RWPE2 (cell line): ENCODE data around the gene OR51A7.
"Not testable (repeated sequence)": the region's sequence is repeated elsewhere in the genome, so short reads cannot be mapped to it uniquely, and the experiment has no call there.

Source experiments
- ATAC-seq: fragments of 200-7000 bp; cut with Tn5 transposase; 3 replicates; pipeline ENCODE4 v1.9.1; 2021; ENCODE audit warnings: low read depth
- DNase-seq: peaks from one replicate; pipeline ENCODE4 v3.0.0-alpha.2; 2020; ENCODE audit warnings: low spot score
- H3K27ac ChIP-seq: fragments of 450-650 bp; 2 replicates; pipeline ENCODE4 v1.5.1; 2017; ENCODE audit warnings: mild to moderate bottlenecking; ENCODE audit not compliant: poor library complexity, severe bottlenecking
- H3K27me3 ChIP-seq: fragments of 250-450 bp; sonication (Bioruptor Pico); 2 replicates; pipeline ENCODE4 v1.5.1; 2021; ENCODE audit warnings: mild to moderate bottlenecking, moderate library complexity; ENCODE audit not compliant: insufficient read depth, poor library complexity, severe bottlenecking
- H3K36me3 ChIP-seq: fragments of 250-450 bp; sonication (Bioruptor Pico); 2 replicates; pipeline ENCODE4 v1.5.1; 2020; ENCODE audit warnings: low read depth, mild to moderate bottlenecking, moderate library complexity
- H3K4me1 ChIP-seq: fragments of 250-450 bp; sonication (Bioruptor Pico); 2 replicates; pipeline ENCODE4 v1.5.1; 2021; ENCODE audit warnings: mild to moderate bottlenecking, moderate library complexity; ENCODE audit not compliant: insufficient read depth, poor library complexity, severe bottlenecking
- H3K4me3 ChIP-seq: fragments of 250-450 bp; sonication (Bioruptor Pico); 2 replicates; pipeline ENCODE4 v1.5.1; 2021; ENCODE audit warnings: mild to moderate bottlenecking, moderate library complexity; ENCODE audit not compliant: severe bottlenecking
- H3K9me3 ChIP-seq: fragments of 250-450 bp; sonication (Bioruptor Pico); 2 replicates; pipeline ENCODE4 v1.5.1; 2021; ENCODE audit warnings: mild to moderate bottlenecking, moderate library complexity; ENCODE audit not compliant: severe bottlenecking
- TF ChIP-seq, protein P1 (sequence below): fragments of 450-650 bp; IDR thresholded peaks from one replicate; pipeline ENCODE4 v1.5.1; 2017; ENCODE audit warnings: mild to moderate bottlenecking, moderate library complexity; ENCODE audit not compliant: poor library complexity, severe bottlenecking

The OR51A7 gene

GRCh38 chr11:4936745-4937144 is 33.2 kb downstream of the OR51A7 start:
- no peaks in the 10 kb centered on the region for H3K9me3 ChIP-seq
- no peak overlapping the region for H3K27ac ChIP-seq
- no peaks in the 10 kb centered on the region for H3K36me3 ChIP-seq
- H3K4me3 ChIP-seq, result no peak overlapping the region
- H3K4me1 ChIP-seq, result no peaks in the 10 kb centered on the region
- no peak for DNase-seq
- H3K27me3 ChIP-seq, result peaks cover 4% of the 10 kb centered on the region
- TF ChIP-seq, protein P1, sequence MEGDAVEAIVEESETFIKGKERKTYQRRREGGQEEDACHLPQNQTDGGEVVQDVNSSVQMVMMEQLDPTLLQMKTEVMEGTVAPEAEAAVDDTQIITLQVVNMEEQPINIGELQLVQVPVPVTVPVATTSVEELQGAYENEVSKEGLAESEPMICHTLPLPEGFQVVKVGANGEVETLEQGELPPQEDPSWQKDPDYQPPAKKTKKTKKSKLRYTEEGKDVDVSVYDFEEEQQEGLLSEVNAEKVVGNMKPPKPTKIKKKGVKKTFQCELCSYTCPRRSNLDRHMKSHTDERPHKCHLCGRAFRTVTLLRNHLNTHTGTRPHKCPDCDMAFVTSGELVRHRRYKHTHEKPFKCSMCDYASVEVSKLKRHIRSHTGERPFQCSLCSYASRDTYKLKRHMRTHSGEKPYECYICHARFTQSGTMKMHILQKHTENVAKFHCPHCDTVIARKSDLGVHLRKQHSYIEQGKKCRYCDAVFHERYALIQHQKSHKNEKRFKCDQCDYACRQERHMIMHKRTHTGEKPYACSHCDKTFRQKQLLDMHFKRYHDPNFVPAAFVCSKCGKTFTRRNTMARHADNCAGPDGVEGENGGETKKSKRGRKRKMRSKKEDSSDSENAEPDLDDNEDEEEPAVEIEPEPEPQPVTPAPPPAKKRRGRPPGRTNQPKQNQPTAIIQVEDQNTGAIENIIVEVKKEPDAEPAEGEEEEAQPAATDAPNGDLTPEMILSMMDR, result no peak
- no peak for ATAC-seq

DNA sequence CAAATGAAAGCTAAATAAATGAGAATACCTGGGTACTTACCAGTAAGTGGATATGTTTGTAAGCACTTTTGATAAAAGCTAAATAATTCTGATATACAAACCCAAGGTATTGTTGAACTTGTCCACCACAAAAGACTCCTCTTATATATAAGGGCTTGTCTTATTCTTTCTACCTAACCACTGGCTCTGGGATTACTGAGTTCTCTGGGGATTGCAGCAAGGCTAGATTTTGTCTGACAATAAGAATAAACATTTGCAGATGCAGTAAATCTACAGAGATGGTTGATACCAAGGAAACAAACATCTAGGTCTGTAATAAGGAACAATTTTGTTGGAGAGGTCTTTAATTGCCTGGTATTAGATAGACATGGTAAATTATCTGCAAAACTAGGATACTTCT is 43.9 kb downstream of the OR51A7 start, which contains the start of gene OR51A4:
Gene OR51A4, minus strand, starts transcription at position 101 of the 400 bp plus-strand sequence. CDS start 505 bp downstream, outside the sequence.
- H3K4me1 ChIP-seq, result no peaks in the 10 kb centered on the region
- no peak within 1 kb of the TSS for H3K4me3 ChIP-seq
- DNase-seq (no peak), ATAC-seq (no peak)
- TF ChIP-seq, protein P1, result no peak
- no peak within 1 kb of the TSS for H3K27ac ChIP-seq
- H3K27me3 ChIP-seq, result no peaks in the 10 kb centered on the region
- H3K9me3 ChIP-seq, result no peaks in the 10 kb centered on the region
- no peaks in the 10 kb centered on the region for H3K36me3 ChIP-seq

DNA sequence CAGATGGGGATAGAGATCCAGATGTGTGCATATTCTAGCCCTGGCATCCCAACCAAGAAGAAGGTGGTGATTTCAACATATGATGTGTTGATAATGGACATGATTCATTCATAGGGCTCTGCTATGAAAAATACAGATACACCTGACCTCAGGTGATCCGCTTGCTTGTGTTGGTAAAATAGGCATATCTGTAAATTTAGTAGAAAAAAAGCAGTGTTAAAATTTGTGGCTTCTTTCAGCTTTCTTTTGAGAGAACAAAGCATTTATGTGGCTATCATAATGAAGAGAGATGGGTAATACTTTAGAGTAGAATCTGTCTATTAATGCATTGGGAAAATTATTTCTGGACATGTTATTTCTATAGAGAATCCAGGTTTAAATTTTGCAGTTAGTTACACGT is 52.0 kb downstream of the OR51A7 start, which contains the start of gene OR51A2:
Gene OR51A2, minus strand, starts transcription at position 101 of the 400 bp plus-strand sequence. Its CDS starts 0 bp downstream, at position 101.
- not testable (repeated sequence) for DNase-seq, H3K27me3 ChIP-seq, H3K36me3 ChIP-seq, H3K9me3 ChIP-seq, H3K27ac ChIP-seq, H3K4me3 ChIP-seq, H3K4me1 ChIP-seq, ATAC-seq

DNA sequence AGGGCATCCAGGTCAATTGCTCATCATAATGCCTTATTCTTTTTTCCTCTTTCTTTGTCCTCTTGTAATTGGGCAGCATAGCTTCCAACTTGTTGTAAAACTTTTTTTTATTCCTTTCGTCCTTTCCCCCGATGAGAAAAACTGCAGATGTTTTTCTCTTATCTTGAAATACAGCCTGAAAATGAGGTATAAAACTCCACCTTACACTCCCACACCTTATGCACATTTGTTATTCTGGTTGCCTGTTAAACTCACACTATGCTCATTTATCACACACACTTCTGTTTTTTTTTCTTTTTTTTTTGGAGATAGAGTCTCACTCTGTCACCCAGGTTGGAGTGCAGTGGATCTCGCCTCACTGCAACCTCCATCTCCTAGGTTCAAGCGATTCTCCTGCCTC is 53.8 kb downstream of the OR51A7 start:
- Histone ChIP-seq H3K9me3 (no peaks in the 10 kb centered on the region), H3K27ac (no peak overlapping the region), H3K36me3 (no peaks in the 10 kb centered on the region), H3K4me1 (no peaks in the 10 kb centered on the region), H3K4me3 (no peak overlapping the region), H3K27me3 (no peaks in the 10 kb centered on the region)
- ATAC-seq (no peak), DNase-seq (no peak)
- TF ChIP-seq, protein P1, result no peak
